Tibial nerve (tissue), 3 donors: ENCODE results near the gene SRPK2.

Experiments
- CTCF ChIP-seq, 5 experiments: fragments of 200-600 bp in 3 of 5; fragments of 450-650 bp in 2 of 5; sonication (generic) in 3 of 5; IDR thresholded peaks; one replicate each; pipeline ENCODE4 v1.5.1; 2016 to 2019; ENCODE audit warnings: antibody characterized with exemption in 5 of 5, mild to moderate bottlenecking in 3 of 5, moderate library complexity in 2 of 5
- POLR2A ChIP-seq, 2 donors: fragments of 450-650 bp; IDR thresholded peaks; one replicate each; pipeline ENCODE4 v1.6.1; 2017; ENCODE audit warnings: antibody characterized with exemption in 2 of 2, mild to moderate bottlenecking in 2 of 2, moderate library complexity in 2 of 2

- no peak for TF ChIP-seq CTCF (IDR thresholded peaks at IDR 0.05)
- TF ChIP-seq POLR2A (IDR thresholded peaks at IDR 0.05) = no peak
Measured at GRCh38 chr7:105296491-105296890, 92.2 kb downstream of the SRPK2 start.
